ENCODE data around the gene ST8SIA1. TPM values are rescaled to one million over a fixed set of nuclear protein-coding genes. Genes with fewer than 3 reads are reported as not detected.

ST8SIA1 gene
- total RNA-seq, 6 experiments from 2014 or later = 0.16 to 0.37 (median 0.35) TPM; not detected in 3

GRCh38 chr12:22353615-22354325 lies 19.3 kb upstream of the ST8SIA1 start:
- no CpG with 5 or more reads among the region's 1 CpG for WGBS (ENCODE audit: insufficient coverage, low coverage, low lambda C conversion rate, missing lambda C conversion rate)
- no peak for DNase-seq

GRCh38 chr12:22350886-22351285 lies 16.4 kb upstream of the ST8SIA1 start:
- 31% methylated on average over 4 of the region's 4 CpGs for WGBS (ENCODE audit: insufficient coverage, low coverage, low lambda C conversion rate, missing lambda C conversion rate)
- intact Hi-C loops (cut with DNase I) = no loop called here
- Histone ChIP-seq H3K9me3 (no peaks in the 10 kb centered on the region), H3K27me3 (no peaks in the 10 kb centered on the region), H3K36me3 (no peaks in the 10 kb centered on the region), H3K4me3 (no peak overlapping the region), H3K4me1 (no peaks in the 10 kb centered on the region), H3K27ac (no peak overlapping the region)
- DNase-seq = no peak
- ATAC-seq = no peak
- TF ChIP-seq, protein P1, sequence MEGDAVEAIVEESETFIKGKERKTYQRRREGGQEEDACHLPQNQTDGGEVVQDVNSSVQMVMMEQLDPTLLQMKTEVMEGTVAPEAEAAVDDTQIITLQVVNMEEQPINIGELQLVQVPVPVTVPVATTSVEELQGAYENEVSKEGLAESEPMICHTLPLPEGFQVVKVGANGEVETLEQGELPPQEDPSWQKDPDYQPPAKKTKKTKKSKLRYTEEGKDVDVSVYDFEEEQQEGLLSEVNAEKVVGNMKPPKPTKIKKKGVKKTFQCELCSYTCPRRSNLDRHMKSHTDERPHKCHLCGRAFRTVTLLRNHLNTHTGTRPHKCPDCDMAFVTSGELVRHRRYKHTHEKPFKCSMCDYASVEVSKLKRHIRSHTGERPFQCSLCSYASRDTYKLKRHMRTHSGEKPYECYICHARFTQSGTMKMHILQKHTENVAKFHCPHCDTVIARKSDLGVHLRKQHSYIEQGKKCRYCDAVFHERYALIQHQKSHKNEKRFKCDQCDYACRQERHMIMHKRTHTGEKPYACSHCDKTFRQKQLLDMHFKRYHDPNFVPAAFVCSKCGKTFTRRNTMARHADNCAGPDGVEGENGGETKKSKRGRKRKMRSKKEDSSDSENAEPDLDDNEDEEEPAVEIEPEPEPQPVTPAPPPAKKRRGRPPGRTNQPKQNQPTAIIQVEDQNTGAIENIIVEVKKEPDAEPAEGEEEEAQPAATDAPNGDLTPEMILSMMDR (IDR thresholded peaks at IDR 0.05) = no peak
- no peak for TF ChIP-seq POLR2A (IDR thresholded peaks at IDR 0.05)

More at GRCh38 chr12:22353615-22354325, 19.3 kb upstream of the ST8SIA1 start:
- Histone ChIP-seq H3K9me3 (no peaks in the 10 kb centered on the region), H3K4me1 (no peaks in the 10 kb centered on the region), H3K36me3 (no peaks in the 10 kb centered on the region), H3K27ac (no peak overlapping the region), H3K4me3 (no peak overlapping the region), H3K27me3 (no peaks in the 10 kb centered on the region)
- intact Hi-C loops (cut with DNase I) = no loop called here
- TF ChIP-seq, protein P1 (IDR thresholded peaks at IDR 0.05) = no peak
- TF ChIP-seq POLR2A (IDR thresholded peaks at IDR 0.05) = no peak
- ATAC-seq = no peak

DNA sequence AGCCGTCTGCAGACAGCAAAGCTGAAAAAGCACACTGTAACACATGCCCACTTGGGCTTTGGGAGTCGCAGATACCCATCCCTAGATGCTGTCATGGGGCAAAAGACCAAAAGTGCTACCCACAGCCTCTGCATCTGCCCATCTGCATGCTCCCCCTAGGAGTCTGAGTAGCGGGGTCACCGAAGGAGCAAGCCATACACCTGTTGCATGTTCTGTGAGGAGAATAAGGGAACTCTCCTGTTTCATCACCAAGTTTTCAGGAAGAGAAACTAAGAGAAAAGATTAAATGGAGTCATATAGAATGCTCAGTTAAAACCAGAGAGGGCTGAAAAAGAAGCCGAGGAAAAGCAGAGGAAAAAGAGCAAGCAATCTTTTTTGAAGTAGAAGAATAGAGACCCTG lies 13.7 kb upstream of the ST8SIA1 start:
- H3K4me1 ChIP-seq = no peaks in the 10 kb centered on the region
- ATAC-seq (no peak), DNase-seq (no peak)
- H3K27ac ChIP-seq = no peak overlapping the region
- 53% methylated on average over 4 of the region's 5 CpGs for WGBS (ENCODE audit: insufficient coverage, low coverage, low lambda C conversion rate, missing lambda C conversion rate)
- no peaks in the 10 kb centered on the region for H3K27me3 ChIP-seq
- no peak overlapping the region for H3K4me3 ChIP-seq
- no peaks in the 10 kb centered on the region for H3K36me3 ChIP-seq
- no peak for TF ChIP-seq POLR2A (IDR thresholded peaks at IDR 0.05)
- TF ChIP-seq, protein P1 (IDR thresholded peaks at IDR 0.05) = no peak
- H3K9me3 ChIP-seq = no peaks in the 10 kb centered on the region
- intact Hi-C loops (cut with DNase I) = no loop called here

GRCh38 chr12:22340143-22340542 lies 5.6 kb upstream of the ST8SIA1 start:
- ATAC-seq (peak; percentile 20 to 56 (median 54)), DNase-seq (peak in 1 of 3 donors; percentile 17)
- no peak for TF ChIP-seq POLR2A (IDR thresholded peaks at IDR 0.05)
- TF ChIP-seq, protein P1 (IDR thresholded peaks at IDR 0.05) = no peak
- H3K27ac ChIP-seq = no peak overlapping the region
- intact Hi-C loops (cut with DNase I) = no loop called here
- no peaks in the 10 kb centered on the region for H3K36me3 ChIP-seq
- H3K9me3 ChIP-seq = no peaks in the 10 kb centered on the region
- no peaks in the 10 kb centered on the region for H3K27me3 ChIP-seq
- no peaks in the 10 kb centered on the region for H3K4me1 ChIP-seq
- H3K4me3 ChIP-seq = no peak overlapping the region
- 36% methylated on average over 2 of the region's 4 CpGs for WGBS (ENCODE audit: insufficient coverage, low coverage, low lambda C conversion rate, missing lambda C conversion rate)

Data from right lobe of liver (tissue), 6 donors.